Uterus (tissue), 4 donors: ENCODE results near the gene SPOCK1. TPM values are rescaled to one million over a fixed set of nuclear protein-coding genes. Genes with fewer than 3 reads are reported as not detected.

Experiments
- DNase-seq, 2 donors: peaks; one replicate each; pipeline ENCODE4 v3.0.0-alpha.2; 2019 to 2020
- H3K27ac ChIP-seq, 2 donors: fragments of 200-600 bp; sonication (generic); 1 replicate in 1 of 2; 2 replicates in 1 of 2; pipeline ENCODE4 v1.5.1; 2016 to 2018
- H3K27me3 ChIP-seq, 2 donors: fragments of 200-600 bp; sonication (generic); one replicate each; pipeline ENCODE4 v1.5.1; 2018 to 2019; ENCODE audit warnings: control low read depth in 1 of 2
- H3K36me3 ChIP-seq, 2 donors: fragments of 200-600 bp; sonication (generic); one replicate each; pipeline ENCODE4 v1.5.1; 2019; ENCODE audit warnings: control low read depth in 1 of 2
- H3K4me1 ChIP-seq, 2 donors: fragments of 200-600 bp; sonication (generic); one replicate each; pipeline ENCODE4 v1.5.1; 2018 to 2019; ENCODE audit warnings: control low read depth in 1 of 2
- H3K4me3 ChIP-seq, 2 donors: fragments of 200-600 bp; sonication (generic); 1 replicate in 1 of 2; 2 replicates in 1 of 2; pipeline ENCODE4 v1.5.1; 2018 to 2019; ENCODE audit warnings: mild to moderate bottlenecking in 1 of 2
- H3K9me3 ChIP-seq, 2 donors: fragments of 200-600 bp; sonication (generic); one replicate each; pipeline ENCODE4 v1.5.1; 2019; ENCODE audit warnings: control low read depth in 1 of 2
- CTCF ChIP-seq, 4 experiments: fragments of 200-600 bp in 2 of 4; fragments of 450-650 bp in 2 of 4; sonication (generic) in 2 of 4; IDR thresholded peaks; one replicate each; pipeline ENCODE4 v1.5.1; 2016 to 2019; ENCODE audit warnings: antibody characterized with exemption in 4 of 4, mild to moderate bottlenecking in 2 of 4, moderate library complexity in 1 of 4
- POLR2A ChIP-seq, 2 donors: fragments of 450-650 bp; IDR thresholded peaks; one replicate each; pipeline ENCODE4 v1.6.1; 2016; ENCODE audit warnings: antibody characterized with exemption in 2 of 2, mild to moderate bottlenecking in 1 of 2, moderate library complexity in 1 of 2
- intact Hi-C: fragments of 100-400 bp; cut with DNase I; formaldehyde crosslinking; loops from one replicate; pipeline ENCODE4 v1.15.1; 2023; ENCODE audit warnings: low total_unique reads
- total RNA-seq, 4 donors: library from RNA; depleted of rRNA in 3 of 4; stranded (reverse); fragments of >200 nt in 3 of 4; gene quantifications; one replicate each; pipeline versions ENCODE4 v1.1.0 to v1.2.4, GENCODE V29; 2014 to 2023
- donor health status: DM: yes; HTN: yes; CAD: no.

Gene SPOCK1
- total RNA-seq, 4 donors from 2014 or later, result 31.8 to 131 (median 45.1) TPM

GRCh38 chr5:137290373-137290772 lies 208.8 kb downstream of the SPOCK1 start:
- Histone ChIP-seq H3K9me3 (no peaks in the 10 kb centered on the region), H3K4me1 (no peaks in the 10 kb centered on the region), H3K4me3 (no peak overlapping the region), H3K27me3 (no peaks in the 10 kb centered on the region), H3K36me3 (no peaks in the 10 kb centered on the region), H3K27ac (no peak overlapping the region)
- intact Hi-C loops, result no loop called here
- no peak for TF ChIP-seq POLR2A (IDR thresholded peaks at IDR 0.05)
- no peak for TF ChIP-seq CTCF (IDR thresholded peaks at IDR 0.05)
- DNase-seq, result no peak

GRCh38 chr5:137289856-137290255 lies 209.3 kb downstream of the SPOCK1 start:
- Histone ChIP-seq H3K27ac (no peak overlapping the region), H3K4me1 (no peaks in the 10 kb centered on the region), H3K9me3 (no peaks in the 10 kb centered on the region), H3K27me3 (no peaks in the 10 kb centered on the region), H3K36me3 (no peaks in the 10 kb centered on the region), H3K4me3 (no peak overlapping the region)
- no peak for DNase-seq
- intact Hi-C loops, result no loop called here
- TF ChIP-seq POLR2A (IDR thresholded peaks at IDR 0.05) (no peak), CTCF (IDR thresholded peaks at IDR 0.05) (no peak)

GRCh38 chr5:137287569-137287968 lies 211.6 kb downstream of the SPOCK1 start:
- no peak for TF ChIP-seq POLR2A (IDR thresholded peaks at IDR 0.05)
- TF ChIP-seq CTCF (IDR thresholded peaks at IDR 0.05), result no peak
- no peak for DNase-seq

GRCh38 chr5:137286025-137286610 lies 213.0 kb downstream of the SPOCK1 start:
- TF ChIP-seq CTCF (IDR thresholded peaks at IDR 0.05) (no peak), POLR2A (IDR thresholded peaks at IDR 0.05) (no peak)
- Histone ChIP-seq H3K27me3 (no peaks in the 10 kb centered on the region), H3K36me3 (no peaks in the 10 kb centered on the region), H3K4me3 (no peak overlapping the region), H3K4me1 (no peaks in the 10 kb centered on the region), H3K27ac (no peak overlapping the region), H3K9me3 (no peaks in the 10 kb centered on the region)
- intact Hi-C loops, result no loop called here
- no peak for DNase-seq

More at GRCh38 chr5:137287569-137287968, 211.6 kb downstream of the SPOCK1 start:
- Histone ChIP-seq H3K27ac (no peak overlapping the region), H3K4me1 (no peaks in the 10 kb centered on the region), H3K27me3 (no peaks in the 10 kb centered on the region), H3K36me3 (no peaks in the 10 kb centered on the region), H3K4me3 (no peak overlapping the region), H3K9me3 (no peaks in the 10 kb centered on the region)
- intact Hi-C loops, result no loop called here

- Histone ChIP-seq H3K4me1 (no peaks in the 10 kb centered on the region), H3K27ac (no peak overlapping the region), H3K4me3 (no peak overlapping the region), H3K27me3 (no peaks in the 10 kb centered on the region), H3K36me3 (no peaks in the 10 kb centered on the region), H3K9me3 (no peaks in the 10 kb centered on the region)
- DNase-seq, result no peak
- intact Hi-C loops, result no loop called here
- TF ChIP-seq POLR2A (IDR thresholded peaks at IDR 0.05) (no peak), CTCF (IDR thresholded peaks at IDR 0.05) (no peak)
These were observed 215.3 kb downstream of the SPOCK1 start for GRCh38 chr5:137283801-137284200.
